Measurements from ENCODE around the gene PKD1L1. TPM values are rescaled to one million over a fixed set of nuclear protein-coding genes. Genes with fewer than 3 reads are reported as not detected.
"Not testable (repeated sequence)": the region's sequence is repeated elsewhere in the genome, so short reads cannot be mapped to it uniquely, and the experiment has no call there.

The PKD1L1 gene
- total RNA-seq, 1 donor from 2014 or later, result 0.19 TPM

GRCh38 chr7:47943676-47944474 lies 4.4 kb downstream of the PKD1L1 start:
- no peak overlapping the region for H3K4me3 Mint-ChIP-seq
- no peak for DNase-seq (ENCODE audit: low read depth, low spot score)
- no peaks in the 10 kb centered on the region for H3K27me3 Mint-ChIP-seq (ENCODE audit: low read depth)
- H3K9me3 Mint-ChIP-seq, result no peaks in the 10 kb centered on the region
- H3K36me3 Mint-ChIP-seq (ENCODE audit: low read depth), result no peaks in the 10 kb centered on the region
- peak overlapping the region; percentile 98 for H3K27ac Mint-ChIP-seq (ENCODE audit: unreplicated experiment)
- TF ChIP-seq CTCF (conservative IDR thresholded peaks at IDR 0.05), result no peak
- peaks cover 51% of the 10 kb centered on the region for H3K4me1 Mint-ChIP-seq

- not testable (repeated sequence) for H3K36me3 Mint-ChIP-seq (ENCODE audit: low read depth); H3K4me3 Mint-ChIP-seq; H3K9me3 Mint-ChIP-seq; DNase-seq (ENCODE audit: low read depth, low spot score); H3K27me3 Mint-ChIP-seq (ENCODE audit: low read depth); H3K27ac Mint-ChIP-seq (ENCODE audit: unreplicated experiment)
- peaks cover 54% of the 10 kb centered on the region for H3K4me1 Mint-ChIP-seq
Observed at GRCh38 chr7:47942651-47943050, 5.6 kb downstream of the PKD1L1 start.

- H3K4me1 Mint-ChIP-seq, result peaks cover 59% of the 10 kb centered on the region
- no peak overlapping the region for H3K4me3 Mint-ChIP-seq
- no peak for TF ChIP-seq CTCF (conservative IDR thresholded peaks at IDR 0.05)
- no peak overlapping the region for H3K27ac Mint-ChIP-seq (ENCODE audit: unreplicated experiment)
- no peaks in the 10 kb centered on the region for H3K27me3 Mint-ChIP-seq (ENCODE audit: low read depth)
- no peak for DNase-seq (ENCODE audit: low read depth, low spot score)
- no peaks in the 10 kb centered on the region for H3K9me3 Mint-ChIP-seq
- no peaks in the 10 kb centered on the region for H3K36me3 Mint-ChIP-seq (ENCODE audit: low read depth)
Observed at GRCh38 chr7:47942132-47942531, 6.1 kb downstream of the PKD1L1 start.

- no peak overlapping the region for H3K4me3 Mint-ChIP-seq
- no peaks in the 10 kb centered on the region for H3K27me3 Mint-ChIP-seq (ENCODE audit: low read depth)
- H3K27ac Mint-ChIP-seq (ENCODE audit: unreplicated experiment), result no peak overlapping the region
- H3K4me1 Mint-ChIP-seq, result peaks cover 61% of the 10 kb centered on the region
- H3K36me3 Mint-ChIP-seq (ENCODE audit: low read depth), result no peaks in the 10 kb centered on the region
- no peak for DNase-seq (ENCODE audit: low read depth, low spot score)
- no peak for TF ChIP-seq CTCF (conservative IDR thresholded peaks at IDR 0.05)
- no peaks in the 10 kb centered on the region for H3K9me3 Mint-ChIP-seq
Observed at GRCh38 chr7:47941136-47941844, 7.0 kb downstream of the PKD1L1 start.

GRCh38 chr7:47940088-47941013 lies 7.9 kb downstream of the PKD1L1 start:
- H3K27ac Mint-ChIP-seq (ENCODE audit: unreplicated experiment), result peak overlapping the region; percentile 28
- no peak for DNase-seq (ENCODE audit: low read depth, low spot score)
- peaks cover 63% of the 10 kb centered on the region for H3K4me1 Mint-ChIP-seq
- H3K4me3 Mint-ChIP-seq, result no peak overlapping the region
- no peaks in the 10 kb centered on the region for H3K27me3 Mint-ChIP-seq (ENCODE audit: low read depth)
- no peaks in the 10 kb centered on the region for H3K9me3 Mint-ChIP-seq
- H3K36me3 Mint-ChIP-seq (ENCODE audit: low read depth), result no peaks in the 10 kb centered on the region
- TF ChIP-seq CTCF (conservative IDR thresholded peaks at IDR 0.05), result no peak

All from neural crest cell (in vitro differentiated cells).